HCT116 (cell line): ENCODE measurements around the gene EDEM3. TPM values are rescaled to one million over a fixed set of nuclear protein-coding genes. Genes with fewer than 3 reads are reported as not detected.

ENCODE experiments used
- ATAC-seq: fragments of 200-7000 bp; cut with Tn5 transposase; 2 replicates; pipeline ENCODE4 v1.9.1; 2020; ENCODE audit warnings: mild to moderate bottlenecking, moderate library complexity
- BruUV-seq: library from RNA; stranded (reverse); fragments of 400-500 nt; replicated peaks from 2 replicates; lab custom pipeline; 2021; lab: Mats Ljungman, UMichigan
- CTCF ChIA-PET: fragments of 300-600 bp; sonication (Branson Sonifier 250); formaldehyde crosslinking; loops from one replicate; lab custom pipeline; 2021; ENCODE audit warnings: antibody characterized with exemption; lab: Charles Lee
- POLR2A ChIA-PET: fragments of 300-600, 350-600 bp; sonication (Branson Sonifier 250); formaldehyde crosslinking; loops from one replicate; lab custom pipeline; 2021; ENCODE audit warnings: antibody characterized with exemption; lab: Charles Lee
- RAD21 ChIA-PET, 2 experiments: fragments of 300-600 bp; sonication (Branson Sonifier 250); formaldehyde crosslinking; loops; one replicate each; lab custom pipeline; 2023; ENCODE audit warnings: low total read pairs in 2 of 2; ENCODE audit not compliant: uncharacterized antibody in 2 of 2, unreplicated experiment in 2 of 2, low non-redundant PET in 1 of 2; lab: Charles Lee
- DNase-seq: peaks from one replicate; pipeline ENCODE4 v3.0.0-alpha.2; 2010; ENCODE audit warnings: low read depth, low spot score
- H2AFZ ChIP-seq: fragments of 200-600 bp; shearing (Covaris generic), sonication (generic); 2 replicates; pipeline ENCODE4 v1.6.1; 2017; ENCODE audit warnings: low read depth, mixed run types, mixed read lengths, antibody characterized with exemption, low read length; ENCODE audit not compliant: poor library complexity, severe bottlenecking
- H3K27ac ChIP-seq: 2 replicates; pipeline ENCODE4 v1.5.1; 2012; ENCODE audit warnings: low read depth, low read length
- H3K27me3 ChIP-seq: fragments of 200-600 bp; sonication (generic); 2 replicates; pipeline ENCODE4 v1.6.1; 2016; ENCODE audit warnings: mixed run types, low read length, mixed read lengths; ENCODE audit not compliant: insufficient read depth
- H3K36me3 ChIP-seq, 2 experiments: fragments of 200-500 bp in 1 of 2; fragments of 200-600 bp in 1 of 2; sonication (Bioruptor generic) in 1 of 2; sonication (generic) in 1 of 2; 2 replicates each; pipeline versions ENCODE4 v1.5.1 to v1.6.1; 2014 to 2016; ENCODE audit warnings: low read length in 2 of 2, inconsistent platforms in 1 of 2, mixed read lengths in 1 of 2, mixed run types in 1 of 2; ENCODE audit not compliant: insufficient read depth in 2 of 2, control insufficient read depth in 1 of 2
- H3K4me1 ChIP-seq, 2 experiments: fragments of 200-600 bp in 1 of 2; sonication (generic) in 1 of 2; 2 replicates each; pipeline versions ENCODE4 v1.5.1 to v1.6.1; 2012 to 2017; ENCODE audit warnings: low read length in 2 of 2, inconsistent platforms in 1 of 2, mild to moderate bottlenecking in 1 of 2, mixed read lengths in 1 of 2, mixed run types in 1 of 2, moderate library complexity in 1 of 2; ENCODE audit not compliant: insufficient read depth in 2 of 2, control insufficient read depth in 1 of 2
- H3K4me2 ChIP-seq: fragments of 200-600 bp; sonication (generic); 2 replicates; pipeline ENCODE4 v1.6.1; 2017; ENCODE audit warnings: mixed run types, low read length, mixed read lengths
- H3K4me3 ChIP-seq, 2 experiments: fragments of 200-600 bp in 1 of 2; sonication (generic) in 1 of 2; replicated peaks in 1 of 2; 2 replicates each; pipeline ENCODE4 v1.5.1; 2011 to 2016; ENCODE audit warnings: low read length in 2 of 2, control low read depth in 1 of 2, low read depth in 1 of 2, mild to moderate bottlenecking in 1 of 2, mixed read lengths in 1 of 2, mixed run types in 1 of 2
- H3K79me2 ChIP-seq: fragments of 200-600 bp; sonication (generic); 2 replicates; pipeline ENCODE4 v1.6.1; 2017; ENCODE audit warnings: mild to moderate bottlenecking, mixed run types, low read length, moderate library complexity, mixed read lengths; ENCODE audit not compliant: insufficient read depth
- H3K9ac ChIP-seq: fragments of 200-600 bp; sonication (generic); 2 replicates; pipeline ENCODE4 v1.6.1; 2016; ENCODE audit warnings: low read length, mixed read lengths
- H3K9me2 ChIP-seq: fragments of 200-600 bp; sonication (generic), shearing (Covaris generic); 2 replicates; pipeline ENCODE4 v1.6.1; 2017; ENCODE audit warnings: mixed run types, mild to moderate bottlenecking, moderate library complexity; ENCODE audit not compliant: insufficient read depth
- H3K9me3 ChIP-seq, 2 experiments: fragments of 200-500 bp in 1 of 2; fragments of 200-600 bp in 1 of 2; sonication (Bioruptor generic) in 1 of 2; sonication (generic) in 1 of 2; 2 replicates each; pipeline ENCODE4 v1.6.1; 2014 to 2017; ENCODE audit warnings: low read length in 2 of 2, mixed read lengths in 2 of 2, inconsistent platforms in 1 of 2, low read depth in 1 of 2, mild to moderate bottlenecking in 1 of 2, mixed run types in 1 of 2, moderate library complexity in 1 of 2; ENCODE audit not compliant: control insufficient read depth in 1 of 2, insufficient read depth in 1 of 2
- H4K20me1 ChIP-seq: fragments of 200-600 bp; sonication (generic), shearing (Covaris generic); 2 replicates; pipeline ENCODE4 v1.6.1; 2017; ENCODE audit warnings: mixed run types, mild to moderate bottlenecking, moderate library complexity; ENCODE audit not compliant: insufficient read depth
- CBX3 ChIP-seq: IDR thresholded peaks from 2 replicates; pipeline ENCODE4 v1.6.1; 2012; ENCODE audit warnings: low read depth
- CEBPB ChIP-seq: IDR thresholded peaks from 2 replicates; pipeline ENCODE4 v1.6.1; 2012; ENCODE audit warnings: low read depth
- EGR1 ChIP-seq: IDR thresholded peaks from 2 replicates; pipeline ENCODE4 v1.6.1; 2012; ENCODE audit warnings: low read depth
- EZH2 ChIP-seq: fragments of 200-600 bp; sonication (generic); IDR thresholded peaks from 2 replicates; pipeline ENCODE4 v1.6.1; 2017; ENCODE audit warnings: antibody characterized with exemption, mixed run types
- EZH2phosphoT487 ChIP-seq: fragments of 200-600 bp; IDR thresholded peaks from 2 replicates; pipeline ENCODE4 v1.6.1; 2018; ENCODE audit warnings: antibody characterized with exemption, borderline replicate concordance
- FOSL1 ChIP-seq: IDR thresholded peaks from 2 replicates; pipeline ENCODE4 v1.6.1; 2012; ENCODE audit warnings: low read depth
- JUND ChIP-seq: IDR thresholded peaks from 2 replicates; pipeline ENCODE4 v1.6.1; 2012
- POLR2A ChIP-seq: IDR thresholded peaks from 2 replicates; pipeline ENCODE4 v1.7.0; 2011; ENCODE audit warnings: borderline replicate concordance; ENCODE audit not compliant: insufficient read depth, insufficient read length; ENCODE audit errors: extremely low read depth
- POLR2AphosphoS5 ChIP-seq: IDR thresholded peaks from 2 replicates; pipeline ENCODE4 v1.6.1; 2011; ENCODE audit warnings: mild to moderate bottlenecking, low read depth, low read length, moderate library complexity
- RAD21 ChIP-seq: IDR thresholded peaks from 2 replicates; pipeline ENCODE4 v1.6.1; 2012; ENCODE audit warnings: low read depth, mild to moderate bottlenecking
- SP1 ChIP-seq: IDR thresholded peaks from 2 replicates; pipeline ENCODE4 v1.6.1; 2012; ENCODE audit warnings: low read depth
- SRF ChIP-seq: IDR thresholded peaks from 2 replicates; pipeline ENCODE4 v1.6.1; 2012; ENCODE audit warnings: low read depth
- TCF7L2 ChIP-seq: IDR thresholded peaks from 2 replicates; pipeline ENCODE4 v1.7.0; 2011; ENCODE audit warnings: borderline replicate concordance, inconsistent platforms; ENCODE audit not compliant: insufficient read depth, insufficient read length; ENCODE audit errors: extremely low read depth
- ZFX ChIP-seq: fragments of 450-650 bp; IDR thresholded peaks from 2 replicates; pipeline ENCODE4 v1.6.1; 2017
- ZNF274 ChIP-seq: fragments of 200-500 bp; sonication (Bioruptor generic); IDR thresholded peaks from 2 replicates; pipeline ENCODE4 v1.6.1; 2014; ENCODE audit warnings: mild to moderate bottlenecking, low read depth, low read length, inconsistent platforms
- intact Hi-C: fragments of 100-400 bp; cut with micrococcal nuclease; formaldehyde crosslinking; loops from 2 replicates; pipeline ENCODE4 v1.10.0; 2022
- total RNA-seq: library from RNA; stranded (reverse); gene quantifications from one replicate; pipeline ENCODE4 v1.2.1, GENCODE V29; 2021; ENCODE audit not compliant: unreplicated experiment
- TF ChIP-seq, protein P1 (sequence below): IDR thresholded peaks from 2 replicates; pipeline ENCODE4 v1.6.1; 2012
- TF ChIP-seq, protein P2 (sequence below): IDR thresholded peaks from 2 replicates; pipeline ENCODE4 v1.6.1; 2011; ENCODE audit warnings: mild to moderate bottlenecking, low read length, moderate library complexity; ENCODE audit not compliant: insufficient replicate concordance; ENCODE audit errors: extremely low read depth
- TF ChIP-seq, protein P3 (sequence below): IDR thresholded peaks from 2 replicates; pipeline ENCODE4 v1.6.1; 2012; ENCODE audit warnings: low read depth
- TF ChIP-seq, protein P4 (sequence below), 3 experiments: fragments of 200-600 bp in 1 of 3; sonication (generic) in 1 of 3; IDR thresholded peaks in 2 of 3; conservative IDR thresholded peaks in 1 of 3; 2 replicates each; pipeline ENCODE4 v1.5.1; 2012 to 2017; ENCODE audit warnings: low read depth in 2 of 3, low read length in 2 of 3, antibody characterized with exemption in 1 of 3, borderline replicate concordance in 1 of 3, control low read depth in 1 of 3, mild to moderate bottlenecking in 1 of 3, mixed read lengths in 1 of 3, mixed run types in 1 of 3, moderate library complexity in 1 of 3; ENCODE audit not compliant: insufficient read depth in 1 of 3
- TF ChIP-seq, protein P5 (sequence below): IDR thresholded peaks from 2 replicates; pipeline ENCODE4 v1.6.1; 2012

Gene EDEM3
- total RNA-seq, 1 experiment from 2014 or later: 14.9 TPM

DNA sequence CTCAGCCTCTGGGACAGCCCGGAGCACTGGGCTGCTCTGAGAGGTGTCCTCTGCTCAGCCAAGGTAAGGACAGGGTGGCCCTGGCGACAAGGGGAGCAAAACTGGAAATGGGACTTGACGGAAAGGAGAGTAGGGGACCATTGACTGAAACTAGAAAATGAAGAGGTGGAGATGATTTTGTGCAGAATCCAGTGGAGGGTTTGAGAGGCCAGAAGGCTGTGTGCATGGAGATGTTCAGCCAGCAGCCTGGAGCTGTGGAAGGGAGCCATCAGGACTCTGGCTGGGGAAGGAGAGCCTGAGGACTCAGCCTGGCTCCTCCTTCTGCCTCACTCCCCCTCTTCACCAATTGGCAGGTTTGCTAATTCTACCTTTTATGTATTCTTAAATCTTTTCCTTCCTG is 114.2 kb downstream of the EDEM3 start:
- Histone ChIP-seq H3K4me2 (no peak overlapping the region), H3K36me3 (no peaks in the 10 kb centered on the region), H3K4me1 (no peaks in the 10 kb centered on the region), H3K79me2 (no peaks in the 10 kb centered on the region), H4K20me1 (no peaks in the 10 kb centered on the region), H3K4me3 (no peak overlapping the region), H2AFZ (no peak overlapping the region), H3K9me2 (no peaks in the 10 kb centered on the region), H3K27ac (no peak overlapping the region), H3K27me3 (no peaks in the 10 kb centered on the region), H3K9ac (no peak overlapping the region), H3K9me3 (no peaks in the 10 kb centered on the region)
- ATAC-seq: no peak
- TF ChIP-seq SP1 (no peak), CBX3 (no peak), EZH2phosphoT487 (no peak), FOSL1 (no peak), TCF7L2 (no peak), POLR2AphosphoS5 (no peak), EZH2 (no peak), CEBPB (no peak), SRF (no peak), EGR1 (no peak), RAD21 (no peak), JUND (no peak), POLR2A (no peak), ZNF274 (no peak), ZFX (no peak)
- TF ChIP-seq, protein P1, sequence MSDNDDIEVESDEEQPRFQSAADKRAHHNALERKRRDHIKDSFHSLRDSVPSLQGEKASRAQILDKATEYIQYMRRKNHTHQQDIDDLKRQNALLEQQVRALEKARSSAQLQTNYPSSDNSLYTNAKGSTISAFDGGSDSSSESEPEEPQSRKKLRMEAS: no peak
- TF ChIP-seq, protein P2, sequence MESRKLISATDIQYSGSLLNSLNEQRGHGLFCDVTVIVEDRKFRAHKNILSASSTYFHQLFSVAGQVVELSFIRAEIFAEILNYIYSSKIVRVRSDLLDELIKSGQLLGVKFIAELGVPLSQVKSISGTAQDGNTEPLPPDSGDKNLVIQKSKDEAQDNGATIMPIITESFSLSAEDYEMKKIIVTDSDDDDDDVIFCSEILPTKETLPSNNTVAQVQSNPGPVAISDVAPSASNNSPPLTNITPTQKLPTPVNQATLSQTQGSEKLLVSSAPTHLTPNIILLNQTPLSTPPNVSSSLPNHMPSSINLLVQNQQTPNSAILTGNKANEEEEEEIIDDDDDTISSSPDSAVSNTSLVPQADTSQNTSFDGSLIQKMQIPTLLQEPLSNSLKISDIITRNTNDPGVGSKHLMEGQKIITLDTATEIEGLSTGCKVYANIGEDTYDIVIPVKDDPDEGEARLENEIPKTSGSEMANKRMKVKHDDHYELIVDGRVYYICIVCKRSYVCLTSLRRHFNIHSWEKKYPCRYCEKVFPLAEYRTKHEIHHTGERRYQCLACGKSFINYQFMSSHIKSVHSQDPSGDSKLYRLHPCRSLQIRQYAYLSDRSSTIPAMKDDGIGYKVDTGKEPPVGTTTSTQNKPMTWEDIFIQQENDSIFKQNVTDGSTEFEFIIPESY: no peak
- TF ChIP-seq, protein P3, sequence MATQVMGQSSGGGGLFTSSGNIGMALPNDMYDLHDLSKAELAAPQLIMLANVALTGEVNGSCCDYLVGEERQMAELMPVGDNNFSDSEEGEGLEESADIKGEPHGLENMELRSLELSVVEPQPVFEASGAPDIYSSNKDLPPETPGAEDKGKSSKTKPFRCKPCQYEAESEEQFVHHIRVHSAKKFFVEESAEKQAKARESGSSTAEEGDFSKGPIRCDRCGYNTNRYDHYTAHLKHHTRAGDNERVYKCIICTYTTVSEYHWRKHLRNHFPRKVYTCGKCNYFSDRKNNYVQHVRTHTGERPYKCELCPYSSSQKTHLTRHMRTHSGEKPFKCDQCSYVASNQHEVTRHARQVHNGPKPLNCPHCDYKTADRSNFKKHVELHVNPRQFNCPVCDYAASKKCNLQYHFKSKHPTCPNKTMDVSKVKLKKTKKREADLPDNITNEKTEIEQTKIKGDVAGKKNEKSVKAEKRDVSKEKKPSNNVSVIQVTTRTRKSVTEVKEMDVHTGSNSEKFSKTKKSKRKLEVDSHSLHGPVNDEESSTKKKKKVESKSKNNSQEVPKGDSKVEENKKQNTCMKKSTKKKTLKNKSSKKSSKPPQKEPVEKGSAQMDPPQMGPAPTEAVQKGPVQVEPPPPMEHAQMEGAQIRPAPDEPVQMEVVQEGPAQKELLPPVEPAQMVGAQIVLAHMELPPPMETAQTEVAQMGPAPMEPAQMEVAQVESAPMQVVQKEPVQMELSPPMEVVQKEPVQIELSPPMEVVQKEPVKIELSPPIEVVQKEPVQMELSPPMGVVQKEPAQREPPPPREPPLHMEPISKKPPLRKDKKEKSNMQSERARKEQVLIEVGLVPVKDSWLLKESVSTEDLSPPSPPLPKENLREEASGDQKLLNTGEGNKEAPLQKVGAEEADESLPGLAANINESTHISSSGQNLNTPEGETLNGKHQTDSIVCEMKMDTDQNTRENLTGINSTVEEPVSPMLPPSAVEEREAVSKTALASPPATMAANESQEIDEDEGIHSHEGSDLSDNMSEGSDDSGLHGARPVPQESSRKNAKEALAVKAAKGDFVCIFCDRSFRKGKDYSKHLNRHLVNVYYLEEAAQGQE: no peak
- TF ChIP-seq, protein P4, sequence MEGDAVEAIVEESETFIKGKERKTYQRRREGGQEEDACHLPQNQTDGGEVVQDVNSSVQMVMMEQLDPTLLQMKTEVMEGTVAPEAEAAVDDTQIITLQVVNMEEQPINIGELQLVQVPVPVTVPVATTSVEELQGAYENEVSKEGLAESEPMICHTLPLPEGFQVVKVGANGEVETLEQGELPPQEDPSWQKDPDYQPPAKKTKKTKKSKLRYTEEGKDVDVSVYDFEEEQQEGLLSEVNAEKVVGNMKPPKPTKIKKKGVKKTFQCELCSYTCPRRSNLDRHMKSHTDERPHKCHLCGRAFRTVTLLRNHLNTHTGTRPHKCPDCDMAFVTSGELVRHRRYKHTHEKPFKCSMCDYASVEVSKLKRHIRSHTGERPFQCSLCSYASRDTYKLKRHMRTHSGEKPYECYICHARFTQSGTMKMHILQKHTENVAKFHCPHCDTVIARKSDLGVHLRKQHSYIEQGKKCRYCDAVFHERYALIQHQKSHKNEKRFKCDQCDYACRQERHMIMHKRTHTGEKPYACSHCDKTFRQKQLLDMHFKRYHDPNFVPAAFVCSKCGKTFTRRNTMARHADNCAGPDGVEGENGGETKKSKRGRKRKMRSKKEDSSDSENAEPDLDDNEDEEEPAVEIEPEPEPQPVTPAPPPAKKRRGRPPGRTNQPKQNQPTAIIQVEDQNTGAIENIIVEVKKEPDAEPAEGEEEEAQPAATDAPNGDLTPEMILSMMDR (IDR thresholded peaks at IDR 0.05 in 2 of 3, conservative IDR thresholded peaks at IDR 0.05 in 1 of 3; ENCODE audit: borderline replicate concordance in 1 of 3, insufficient read depth in 1 of 3, low read depth in 2 of 3, low read length in 2 of 3): no peak
- TF ChIP-seq, protein P5, sequence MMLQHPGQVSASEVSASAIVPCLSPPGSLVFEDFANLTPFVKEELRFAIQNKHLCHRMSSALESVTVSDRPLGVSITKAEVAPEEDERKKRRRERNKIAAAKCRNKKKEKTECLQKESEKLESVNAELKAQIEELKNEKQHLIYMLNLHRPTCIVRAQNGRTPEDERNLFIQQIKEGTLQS: no peak
- no peak for DNase-seq
- CTCF ChIA-PET: no interaction called here
- RAD21 ChIA-PET: no interaction called here
- no TSS peak for BruUV-seq
- POLR2A ChIA-PET: no interaction called here
- intact Hi-C loops: no loop called here
